Tibial artery (tissue), 4 donors: ENCODE results near the gene SGCE.

Experiments
- DNase-seq, 2 donors: peaks; one replicate each; pipeline ENCODE4 v3.0.0-alpha.2; 2019
- H3K27ac ChIP-seq, 2 donors: fragments of 200-600 bp; sonication (generic) in 1 of 2; 1 replicate in 1 of 2; 2 replicates in 1 of 2; pipeline ENCODE4 v1.5.1; 2018 to 2019; ENCODE audit warnings: mild to moderate bottlenecking in 1 of 2
- H3K27me3 ChIP-seq, 2 donors: fragments of 200-600 bp; sonication (generic) in 1 of 2; one replicate each; pipeline versions ENCODE4 v1.5.1 to v1.6.0; 2016 to 2019
- H3K36me3 ChIP-seq, 3 donors: fragments of 200-600 bp; sonication (generic) in 2 of 3; one replicate each; pipeline ENCODE4 v1.5.1; 2016 to 2019; ENCODE audit warnings: mild to moderate bottlenecking in 2 of 3
- H3K4me1 ChIP-seq, 4 donors: fragments of 200-600 bp; sonication (generic) in 2 of 4; 1 replicate in 3 of 4; 2 replicates in 1 of 4; pipeline ENCODE4 v1.5.1; 2016 to 2019
- H3K4me3 ChIP-seq, 2 donors: fragments of 200-600 bp; sonication (generic) in 1 of 2; 1 replicate in 1 of 2; 2 replicates in 1 of 2; pipeline ENCODE4 v1.5.1; 2018 to 2019; ENCODE audit warnings: mild to moderate bottlenecking in 2 of 2
- H3K9me3 ChIP-seq, 3 donors: fragments of 200-600 bp; sonication (generic) in 1 of 3; one replicate each; pipeline ENCODE4 v1.5.1; 2016 to 2019
- intact Hi-C: fragments of 100-400 bp; cut with DNase I; formaldehyde crosslinking; loops from one replicate; pipeline ENCODE4 v1.15.0; 2023; ENCODE audit warnings: low total_unique reads
- TF ChIP-seq, protein P1 (sequence below), 2 experiments: fragments of 200-600 bp in 1 of 2; fragments of 450-650 bp in 1 of 2; IDR thresholded peaks; one replicate each; pipeline ENCODE4 v1.5.1; 2017 to 2019; ENCODE audit warnings: antibody characterized with exemption in 2 of 2, mild to moderate bottlenecking in 1 of 2, moderate library complexity in 1 of 2

SGCE gene

DNA sequence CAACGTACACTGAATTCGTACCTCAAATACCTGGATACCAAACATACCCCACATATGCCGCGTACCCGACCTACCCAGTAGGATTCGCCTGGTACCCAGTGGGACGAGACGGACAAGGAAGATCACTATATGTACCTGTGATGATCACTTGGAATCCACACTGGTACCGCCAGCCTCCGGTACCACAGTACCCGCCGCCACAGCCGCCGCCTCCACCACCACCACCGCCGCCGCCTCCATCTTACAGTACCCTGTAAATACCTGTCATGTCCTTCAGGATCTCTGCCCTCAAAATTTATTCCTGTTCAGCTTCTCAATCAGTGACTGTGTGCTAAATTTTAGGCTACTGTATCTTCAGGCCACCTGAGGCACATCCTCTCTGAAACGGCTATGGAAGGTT lies 9.5 kb upstream of the SGCE start:
- no peaks in the 10 kb centered on the region for H3K9me3 ChIP-seq
- H3K4me1 ChIP-seq: no peaks in the 10 kb centered on the region
- intact Hi-C loops: no loop called here
- no peak overlapping the region for H3K4me3 ChIP-seq
- no peak for DNase-seq
- H3K27ac ChIP-seq: no peak overlapping the region
- no peaks in the 10 kb centered on the region for H3K36me3 ChIP-seq
- no peaks in the 10 kb centered on the region for H3K27me3 ChIP-seq
- TF ChIP-seq, protein P1, sequence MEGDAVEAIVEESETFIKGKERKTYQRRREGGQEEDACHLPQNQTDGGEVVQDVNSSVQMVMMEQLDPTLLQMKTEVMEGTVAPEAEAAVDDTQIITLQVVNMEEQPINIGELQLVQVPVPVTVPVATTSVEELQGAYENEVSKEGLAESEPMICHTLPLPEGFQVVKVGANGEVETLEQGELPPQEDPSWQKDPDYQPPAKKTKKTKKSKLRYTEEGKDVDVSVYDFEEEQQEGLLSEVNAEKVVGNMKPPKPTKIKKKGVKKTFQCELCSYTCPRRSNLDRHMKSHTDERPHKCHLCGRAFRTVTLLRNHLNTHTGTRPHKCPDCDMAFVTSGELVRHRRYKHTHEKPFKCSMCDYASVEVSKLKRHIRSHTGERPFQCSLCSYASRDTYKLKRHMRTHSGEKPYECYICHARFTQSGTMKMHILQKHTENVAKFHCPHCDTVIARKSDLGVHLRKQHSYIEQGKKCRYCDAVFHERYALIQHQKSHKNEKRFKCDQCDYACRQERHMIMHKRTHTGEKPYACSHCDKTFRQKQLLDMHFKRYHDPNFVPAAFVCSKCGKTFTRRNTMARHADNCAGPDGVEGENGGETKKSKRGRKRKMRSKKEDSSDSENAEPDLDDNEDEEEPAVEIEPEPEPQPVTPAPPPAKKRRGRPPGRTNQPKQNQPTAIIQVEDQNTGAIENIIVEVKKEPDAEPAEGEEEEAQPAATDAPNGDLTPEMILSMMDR (IDR thresholded peaks at IDR 0.05): no peak

DNA sequence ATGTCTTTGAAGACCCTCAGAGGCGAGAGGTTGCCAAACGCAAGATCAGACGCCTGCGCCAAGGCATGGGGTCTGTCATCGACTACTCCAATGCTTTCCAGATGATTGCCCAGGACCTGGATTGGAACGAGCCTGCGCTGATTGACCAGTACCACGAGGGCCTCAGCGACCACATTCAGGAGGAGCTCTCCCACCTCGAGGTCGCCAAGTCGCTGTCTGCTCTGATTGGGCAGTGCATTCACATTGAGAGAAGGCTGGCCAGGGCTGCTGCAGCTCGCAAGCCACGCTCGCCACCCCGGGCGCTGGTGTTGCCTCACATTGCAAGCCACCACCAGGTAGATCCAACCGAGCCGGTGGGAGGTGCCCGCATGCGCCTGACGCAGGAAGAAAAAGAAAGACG lies 8.1 kb upstream of the SGCE start:
- Histone ChIP-seq H3K9me3 (no peaks in the 10 kb centered on the region), H3K4me3 (no peak overlapping the region), H3K4me1 (peaks cover 0 to under 1% (median 0%) of the 10 kb centered on the region in 4 donors), H3K27me3 (no peaks in the 10 kb centered on the region), H3K36me3 (no peaks in the 10 kb centered on the region), H3K27ac (no peak overlapping the region)
- intact Hi-C loops: no loop called here
- no peak for DNase-seq
- TF ChIP-seq, protein P1 (IDR thresholded peaks at IDR 0.05): no peak

DNA sequence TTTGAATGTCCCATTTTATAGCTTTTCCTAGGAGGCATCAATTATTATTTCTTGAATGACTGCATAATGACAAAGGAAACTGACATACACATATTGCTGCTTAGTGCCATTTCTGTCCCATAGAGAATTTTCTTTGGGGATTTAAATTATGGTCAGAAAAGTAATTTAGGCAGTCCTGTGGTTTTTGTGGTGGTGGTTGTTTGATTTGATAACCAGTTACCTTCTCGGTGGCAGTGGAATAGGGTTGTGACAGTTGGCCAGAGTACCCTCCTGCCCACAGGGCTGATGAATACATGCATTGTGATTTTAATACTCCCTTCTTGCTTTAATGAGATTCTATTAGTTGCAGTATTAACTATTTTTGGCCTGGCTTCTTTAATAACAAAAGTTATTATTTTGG lies 6.6 kb upstream of the SGCE start:
- H3K4me1 ChIP-seq: peaks cover 0 to 8% (median 0%) of the 10 kb centered on the region in 4 donors
- H3K27ac ChIP-seq: no peak overlapping the region
- H3K36me3 ChIP-seq: no peaks in the 10 kb centered on the region
- intact Hi-C loops: no loop called here
- TF ChIP-seq, protein P1 (IDR thresholded peaks at IDR 0.05): no peak
- no peaks in the 10 kb centered on the region for H3K9me3 ChIP-seq
- H3K27me3 ChIP-seq: no peaks in the 10 kb centered on the region
- no peak for DNase-seq
- H3K4me3 ChIP-seq: no peak overlapping the region

DNA sequence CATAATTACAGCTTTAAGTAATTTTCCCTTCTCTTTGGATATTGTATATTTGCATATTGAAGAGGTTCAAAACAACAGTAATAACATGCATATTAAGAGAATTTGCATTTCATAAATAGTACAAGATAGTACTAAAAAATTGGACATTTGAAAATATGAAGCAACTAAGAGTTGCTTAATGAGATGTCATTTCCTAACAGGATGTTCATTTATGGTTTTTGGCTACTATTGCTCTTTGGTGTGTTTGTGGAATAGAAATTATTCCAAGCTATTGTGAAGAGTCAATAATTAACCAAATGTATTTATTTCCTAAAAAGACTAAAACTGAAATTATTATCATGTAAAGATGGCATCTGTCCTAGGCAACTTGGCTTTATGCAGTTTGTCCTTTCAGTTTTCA lies 4.1 kb upstream of the SGCE start:
- Histone ChIP-seq H3K36me3 (no peaks in the 10 kb centered on the region), H3K27ac (no peak overlapping the region), H3K4me3 (no peak overlapping the region), H3K9me3 (no peaks in the 10 kb centered on the region), H3K4me1 (peaks cover 0 to 9% (median 0%) of the 10 kb centered on the region in 4 donors), H3K27me3 (no peaks in the 10 kb centered on the region)
- no peak for DNase-seq
- intact Hi-C loops: no loop called here
- TF ChIP-seq, protein P1 (IDR thresholded peaks at IDR 0.05): no peak

DNA sequence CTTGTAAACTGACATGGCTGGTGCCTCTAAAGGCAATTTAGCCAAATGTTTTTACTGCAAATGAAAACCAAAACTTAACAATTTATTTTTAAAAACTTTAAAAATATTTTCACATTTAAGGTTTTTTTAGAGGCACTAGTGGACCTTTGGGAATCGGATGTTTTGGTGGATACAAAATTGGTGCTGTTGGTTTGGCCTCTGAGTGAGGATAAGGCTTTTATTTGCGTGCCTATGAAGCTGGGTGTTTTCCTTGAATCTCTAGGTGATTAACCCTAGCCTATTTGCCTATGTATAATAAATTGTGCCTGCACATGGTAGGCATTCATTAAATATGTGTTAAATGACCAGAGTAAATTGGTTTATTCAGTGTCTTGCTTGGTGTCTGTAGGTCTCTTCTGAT lies 2.9 kb upstream of the SGCE start:
- TF ChIP-seq, protein P1 (IDR thresholded peaks at IDR 0.05): no peak
- Histone ChIP-seq H3K4me1 (peaks cover 0 to 18% (median 6%) of the 10 kb centered on the region in 4 donors), H3K4me3 (peak overlapping the region; percentile 61 to 62), H3K27me3 (no peaks in the 10 kb centered on the region), H3K36me3 (no peaks in the 10 kb centered on the region), H3K27ac (peak overlapping the region; percentile 56 to 57), H3K9me3 (no peaks in the 10 kb centered on the region)
- DNase-seq: no peak
- intact Hi-C loops: no loop called here
